Measurements from ENCODE around the gene PTBP1.

The PTBP1 gene

GRCh38 chr19:858868-859843 lies 61.9 kb downstream of the PTBP1 start, which contains the start of gene CFD:
Gene CFD (plus strand): TSS chr19:859664. CDS start chr19:859690, 26 bp downstream.
- DNase-seq: peak in 2 of 3 experiments; percentile 57 to 58

- no peak for DNase-seq
Measured at GRCh38 chr19:861141-861755, 64.0 kb downstream of the PTBP1 start.
